ENCODE data around the gene ELP1. TPM values are rescaled to one million over a fixed set of nuclear protein-coding genes. Genes with fewer than 3 reads are reported as not detected.
"Not testable (repeated sequence)": the region's sequence is repeated elsewhere in the genome, so short reads cannot be mapped to it uniquely, and the experiment has no call there.

ELP1 gene
- total RNA-seq, 4 donors from 2014 or later, result 7.9 to 18.1 (median 13.3) TPM

DNA sequence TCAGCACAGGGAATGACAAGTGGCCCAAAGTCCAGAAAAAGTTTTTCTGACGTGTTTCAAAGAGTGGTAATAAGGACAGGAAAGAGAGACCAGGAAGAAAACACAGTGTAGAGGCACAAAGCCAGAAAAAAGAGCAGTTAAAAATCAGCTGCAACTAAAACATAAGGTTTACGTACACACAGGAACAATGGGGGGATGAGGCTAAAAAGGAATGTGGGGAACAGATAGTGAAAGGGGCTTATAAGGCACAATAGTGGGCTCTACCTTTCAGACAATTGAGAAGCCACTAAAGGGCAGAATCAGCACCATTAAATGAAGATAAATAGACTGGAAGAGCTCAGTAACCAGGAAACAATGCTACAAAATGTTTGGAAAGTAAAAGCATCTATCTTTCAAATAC lies 5.5 kb downstream of the ELP1 start:
- intact Hi-C loops (cut with DNase I; ENCODE audit: low total_unique reads), result no loop called here
- H3K27ac ChIP-seq, result no peak overlapping the region
- no peak for TF ChIP-seq EP300 (IDR thresholded peaks at IDR 0.05; ENCODE audit: low read depth)
- no peak for DNase-seq
- in situ Hi-C loops (cut with MboI; ENCODE audit: low pct_ligation_motif_present in 1 of 4, low pct_unique_long_range_greater_than_20kb in 1 of 4, low sequenced_read_pairs in 3 of 4), result no loop called here
- H3K36me3 ChIP-seq, result peaks cover 0 to 54% (median 25%) of the 10 kb centered on the region in 4 donors
- 93 to 100% methylated on average over 2 of the region's 2 CpGs for WGBS, 2 donors (ENCODE audit: low coverage in 1 of 2)
- no peaks in the 10 kb centered on the region for H3K27me3 ChIP-seq
- H3K4me3 ChIP-seq, result no peak overlapping the region
- peaks cover 8 to 11% (median 10%) of the 10 kb centered on the region in 4 donors for H3K4me1 ChIP-seq
- H3K9me3 ChIP-seq, result no peaks in the 10 kb centered on the region

DNA sequence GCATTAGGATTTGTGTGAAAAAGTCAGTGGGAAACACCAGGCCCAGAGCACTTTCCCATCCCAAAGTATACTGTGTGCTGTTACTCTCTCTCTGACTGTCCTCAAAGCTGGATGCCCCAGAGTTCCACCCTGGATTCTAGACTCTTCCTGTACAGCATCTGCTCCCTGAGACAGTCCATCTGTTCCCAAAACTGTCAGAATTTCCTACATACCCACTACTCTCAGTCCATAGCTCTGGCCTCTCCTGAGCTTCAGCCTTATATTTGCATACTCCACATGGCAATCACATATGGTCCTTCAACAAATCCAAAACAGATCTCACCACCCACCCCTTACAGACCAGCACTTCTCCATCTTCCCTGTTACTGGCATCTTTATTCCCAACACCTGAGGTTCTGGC lies 9.5 kb downstream of the ELP1 start:
- Histone ChIP-seq H3K36me3 (peaks cover 0 to 54% (median 23%) of the 10 kb centered on the region in 4 donors), H3K4me3 (no peak overlapping the region), H3K27me3 (no peaks in the 10 kb centered on the region), H3K9me3 (no peaks in the 10 kb centered on the region), H3K4me1 (peaks cover 0 to 8% (median 0%) of the 10 kb centered on the region in 4 donors), H3K27ac (no peak overlapping the region)
- DNase-seq, result no peak
- TF ChIP-seq POLR2A (IDR thresholded peaks at IDR 0.05) (no peak), EP300 (IDR thresholded peaks at IDR 0.05; ENCODE audit: low read depth) (no peak)
- intact Hi-C loops (cut with DNase I; ENCODE audit: low total_unique reads), result no loop called here
- in situ Hi-C loops (cut with MboI; ENCODE audit: low pct_ligation_motif_present in 1 of 4, low pct_unique_long_range_greater_than_20kb in 1 of 4, low sequenced_read_pairs in 3 of 4), result no loop called here

DNA sequence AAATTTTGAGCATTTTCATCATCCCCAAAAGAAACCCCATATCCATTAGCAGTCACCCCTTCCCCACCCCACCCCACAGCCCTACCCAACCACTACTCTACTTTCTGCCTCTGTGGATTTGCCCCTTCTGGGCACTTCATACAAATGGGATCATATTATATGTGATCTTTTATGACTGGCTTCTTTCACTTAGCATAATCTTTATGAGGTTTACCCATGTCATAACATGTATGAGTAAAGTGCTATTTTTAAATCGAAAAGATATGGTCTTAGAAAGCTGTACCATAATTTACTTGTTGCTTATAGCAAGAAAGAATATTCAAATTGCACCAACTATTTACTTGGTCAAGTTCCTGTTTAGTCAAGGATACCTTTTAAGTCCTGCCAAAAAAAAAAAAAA lies 12.7 kb downstream of the ELP1 start:
- no peaks in the 10 kb centered on the region for H3K9me3 ChIP-seq
- peaks cover 0 to 41% (median 17%) of the 10 kb centered on the region in 4 donors for H3K36me3 ChIP-seq
- no peaks in the 10 kb centered on the region for H3K27me3 ChIP-seq
- in situ Hi-C loops (cut with MboI; ENCODE audit: low pct_ligation_motif_present in 1 of 4, low pct_unique_long_range_greater_than_20kb in 1 of 4, low sequenced_read_pairs in 3 of 4) (no loop called here), intact Hi-C loops (cut with DNase I; ENCODE audit: low total_unique reads) (no loop called here)
- no peak overlapping the region for H3K4me3 ChIP-seq
- peaks cover 0 to 13% (median 0%) of the 10 kb centered on the region in 4 donors for H3K4me1 ChIP-seq
- 42 to 67% methylated on average over 1 of the region's 1 CpG for WGBS, 2 donors (ENCODE audit: low coverage in 1 of 2)
- no peak overlapping the region for H3K27ac ChIP-seq
- no peak for DNase-seq
- no peak for TF ChIP-seq EP300 (IDR thresholded peaks at IDR 0.05; ENCODE audit: low read depth)
- TF ChIP-seq POLR2AphosphoS5 (IDR thresholded peaks at IDR 0.05), result no peak
- TF ChIP-seq POLR2A (IDR thresholded peaks at IDR 0.05), result no peak
- no peak for TF ChIP-seq CTCF (IDR thresholded peaks at IDR 0.05)

GRCh38 chr9:108920401-108920800 lies 13.5 kb downstream of the ELP1 start:
- H3K9me3 ChIP-seq; in situ Hi-C loops (cut with MboI; ENCODE audit: low pct_ligation_motif_present in 1 of 4, low pct_unique_long_range_greater_than_20kb in 1 of 4, low sequenced_read_pairs in 3 of 4); H3K27ac ChIP-seq; H3K27me3 ChIP-seq; DNase-seq; H3K4me3 ChIP-seq; intact Hi-C loops (cut with DNase I; ENCODE audit: low total_unique reads): not testable (repeated sequence)
- Histone ChIP-seq H3K36me3 (peaks cover 0 to 41% (median 16%) of the 10 kb centered on the region in 4 donors), H3K4me1 (peaks cover 0 to 13% (median 0%) of the 10 kb centered on the region in 4 donors)
- WGBS, 2 donors (ENCODE audit: low coverage in 1 of 2), result 97 to 100% methylated on average over 1 of the region's 1 CpG

- Histone ChIP-seq H3K9me3 (no peaks in the 10 kb centered on the region), H3K4me3 (no peak overlapping the region), H3K4me1 (peaks cover 0 to 13% (median 0%) of the 10 kb centered on the region in 4 donors), H3K27ac (peak overlapping the region in 1 of 4 donors; percentile 22), H3K27me3 (no peaks in the 10 kb centered on the region), H3K36me3 (peaks cover 0 to 40% (median 13%) of the 10 kb centered on the region in 4 donors)
- intact Hi-C loops (cut with DNase I; ENCODE audit: low total_unique reads) (no loop called here), in situ Hi-C loops (cut with MboI; ENCODE audit: low pct_ligation_motif_present in 1 of 4, low pct_unique_long_range_greater_than_20kb in 1 of 4, low sequenced_read_pairs in 3 of 4) (no loop called here)
- TF ChIP-seq POLR2AphosphoS5 (IDR thresholded peaks at IDR 0.05) (no peak), CTCF (IDR thresholded peaks at IDR 0.05) (no peak), EP300 (IDR thresholded peaks at IDR 0.05; ENCODE audit: low read depth) (no peak)
- DNase-seq, result no peak
- 64 to 80% methylated on average over 5 to 6 of the region's 6 CpGs for WGBS, 2 donors (ENCODE audit: low coverage in 1 of 2)
Measured at GRCh38 chr9:108919517-108919916, 14.4 kb downstream of the ELP1 start.

GRCh38 chr9:108913391-108913790 lies 20.5 kb downstream of the ELP1 start:
- TF ChIP-seq POLR2AphosphoS5 (IDR thresholded peaks at IDR 0.05) (no peak), POLR2A (IDR thresholded peaks at IDR 0.05) (no peak), CTCF (IDR thresholded peaks at IDR 0.05) (no peak), EP300 (IDR thresholded peaks at IDR 0.05; ENCODE audit: low read depth) (no peak)
- H3K36me3 ChIP-seq, result peaks cover 0 to 53% (median 16%) of the 10 kb centered on the region in 4 donors
- 93 to 100% methylated on average over 2 to 5 of the region's 5 CpGs for WGBS, 2 donors (ENCODE audit: low coverage in 1 of 2)
- H3K27ac ChIP-seq, result no peak overlapping the region
- no peaks in the 10 kb centered on the region for H3K9me3 ChIP-seq
- H3K4me3 ChIP-seq, result no peak overlapping the region
- in situ Hi-C loops (cut with MboI; ENCODE audit: low pct_ligation_motif_present in 1 of 4, low pct_unique_long_range_greater_than_20kb in 1 of 4, low sequenced_read_pairs in 3 of 4) (no loop called here), intact Hi-C loops (cut with DNase I; ENCODE audit: low total_unique reads) (no loop called here)
- DNase-seq, result no peak
- H3K4me1 ChIP-seq, result no peaks in the 10 kb centered on the region
- no peaks in the 10 kb centered on the region for H3K27me3 ChIP-seq
